PFSK-1 (cell line): ENCODE results near the gene GLE1.

Experiments
- FOXP2 ChIP-seq: optimal IDR thresholded peaks from 2 replicates; pipeline ENCODE3; 2011; ENCODE audit warnings: borderline replicate concordance, control low read depth, inconsistent platforms; ENCODE audit not compliant: insufficient read depth; ENCODE audit errors: extremely low read length, extremely low read depth
- POLR2AphosphoS5 ChIP-seq: IDR thresholded peaks from 2 replicates; pipeline ENCODE4 v1.6.1; 2012; ENCODE audit warnings: low read depth, mild to moderate bottlenecking, control low read depth, low read length, moderate library complexity
- REST ChIP-seq, 2 experiments: IDR thresholded peaks; 2 replicates each; pipeline versions ENCODE4 v1.6.1 to v1.8.0; 2011 to 2012; ENCODE audit warnings: low read depth in 2 of 2, low read length in 2 of 2, control low read depth in 1 of 2, inconsistent platforms in 1 of 2, mild to moderate bottlenecking in 1 of 2, moderate library complexity in 1 of 2; ENCODE audit not compliant: insufficient read depth in 1 of 2
- SIN3A ChIP-seq: IDR thresholded peaks from 2 replicates; pipeline ENCODE4 v1.6.1; 2012; ENCODE audit warnings: mild to moderate bottlenecking, low read length, moderate library complexity, borderline replicate concordance; ENCODE audit not compliant: insufficient read depth
- TAF1 ChIP-seq: IDR thresholded peaks from 2 replicates; pipeline ENCODE4 v1.6.1; 2012; ENCODE audit warnings: low read length, control low read depth, borderline replicate concordance; ENCODE audit not compliant: insufficient read depth

Gene GLE1

GRCh38 chr9:128554155-128554862, 49.8 kb downstream of the GLE1 start:
- TF ChIP-seq FOXP2 (no peak), TAF1 (no peak), SIN3A (no peak)

- TF ChIP-seq SIN3A (no peak), POLR2AphosphoS5 (no peak), FOXP2 (no peak), TAF1 (no peak), REST (IDR thresholded peaks at IDR 0.05; ENCODE audit: insufficient read depth in 1 of 2, low read depth in 2 of 2, low read length in 2 of 2) (no peak)
Observed at GRCh38 chr9:128555180-128555721, 50.7 kb downstream of the GLE1 start.

GRCh38 chr9:128556276-128556675, 51.8 kb downstream of the GLE1 start:
- TF ChIP-seq SIN3A, result no peak

- TF ChIP-seq POLR2AphosphoS5, result no peak
- no peak for TF ChIP-seq FOXP2
- no peak for TF ChIP-seq SIN3A
- no peak for TF ChIP-seq REST (IDR thresholded peaks at IDR 0.05; ENCODE audit: insufficient read depth in 1 of 2, low read depth in 2 of 2, low read length in 2 of 2)
- TF ChIP-seq TAF1, result no peak
Observed at GRCh38 chr9:128556926-128557634, 52.6 kb downstream of the GLE1 start.

- TF ChIP-seq POLR2AphosphoS5, result no peak
- no peak for TF ChIP-seq REST (IDR thresholded peaks at IDR 0.05; ENCODE audit: insufficient read depth in 1 of 2, low read depth in 2 of 2, low read length in 2 of 2)
- no peak for TF ChIP-seq SIN3A
- TF ChIP-seq FOXP2, result no peak
- no peak for TF ChIP-seq TAF1
Observed at GRCh38 chr9:128558431-128559310, 54.2 kb downstream of the GLE1 start.
